ENCODE data around the gene TFCP2L1.
"Not testable (repeated sequence)": the region's sequence is repeated elsewhere in the genome, so short reads cannot be mapped to it uniquely, and the experiment has no call there.

TFCP2L1 gene

DNA sequence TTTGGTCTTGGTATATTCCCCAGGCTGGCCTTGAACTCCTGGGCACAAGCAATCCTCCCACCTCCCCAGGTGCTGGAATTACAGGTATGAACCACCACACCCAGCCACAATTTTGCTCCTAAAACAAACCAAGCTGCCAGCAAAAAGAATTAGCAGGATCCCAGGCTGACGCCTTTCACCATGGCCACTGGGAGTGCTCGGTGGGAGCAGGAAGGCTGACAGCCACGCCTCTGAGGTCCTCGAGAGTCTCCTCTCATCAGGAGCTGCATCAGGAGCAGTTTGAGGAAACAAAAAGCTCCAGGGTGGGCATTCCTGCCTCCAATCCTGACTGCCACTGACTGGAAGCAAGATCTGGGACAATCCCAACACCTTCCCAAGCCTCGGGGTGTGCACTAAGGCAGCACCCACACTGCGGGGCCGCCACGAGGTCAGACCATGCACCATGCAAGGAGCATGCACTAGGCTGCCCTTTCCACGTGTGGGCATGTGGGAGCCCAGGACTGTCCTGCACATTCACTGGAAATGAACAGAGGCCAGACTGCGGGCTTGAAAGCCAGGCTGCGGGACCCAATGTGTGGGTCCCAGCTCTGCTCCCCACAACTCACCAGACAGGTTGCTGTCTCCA lies 51.4 kb downstream of the TFCP2L1 start:
- TF ChIP-seq, protein P1, sequence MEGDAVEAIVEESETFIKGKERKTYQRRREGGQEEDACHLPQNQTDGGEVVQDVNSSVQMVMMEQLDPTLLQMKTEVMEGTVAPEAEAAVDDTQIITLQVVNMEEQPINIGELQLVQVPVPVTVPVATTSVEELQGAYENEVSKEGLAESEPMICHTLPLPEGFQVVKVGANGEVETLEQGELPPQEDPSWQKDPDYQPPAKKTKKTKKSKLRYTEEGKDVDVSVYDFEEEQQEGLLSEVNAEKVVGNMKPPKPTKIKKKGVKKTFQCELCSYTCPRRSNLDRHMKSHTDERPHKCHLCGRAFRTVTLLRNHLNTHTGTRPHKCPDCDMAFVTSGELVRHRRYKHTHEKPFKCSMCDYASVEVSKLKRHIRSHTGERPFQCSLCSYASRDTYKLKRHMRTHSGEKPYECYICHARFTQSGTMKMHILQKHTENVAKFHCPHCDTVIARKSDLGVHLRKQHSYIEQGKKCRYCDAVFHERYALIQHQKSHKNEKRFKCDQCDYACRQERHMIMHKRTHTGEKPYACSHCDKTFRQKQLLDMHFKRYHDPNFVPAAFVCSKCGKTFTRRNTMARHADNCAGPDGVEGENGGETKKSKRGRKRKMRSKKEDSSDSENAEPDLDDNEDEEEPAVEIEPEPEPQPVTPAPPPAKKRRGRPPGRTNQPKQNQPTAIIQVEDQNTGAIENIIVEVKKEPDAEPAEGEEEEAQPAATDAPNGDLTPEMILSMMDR (IDR thresholded peaks at IDR 0.05; ENCODE audit: insufficient read depth, low read length, missing control alignments): no peak
- ChIA-PET POLR2A (no interaction called here), CTCF (no interaction called here)
- H3K4me3 ChIP-seq (ENCODE audit: low read depth, low read length): no peak overlapping the region
- no peak for DNase-seq (ENCODE audit: low read depth, low spot score)

GRCh38 chr2:121232626-121233265 lies 52.3 kb downstream of the TFCP2L1 start:
- TF ChIP-seq, protein P1 (IDR thresholded peaks at IDR 0.05; ENCODE audit: insufficient read depth, low read length, missing control alignments): no peak
- CTCF ChIA-PET: no interaction called here
- H3K4me3 ChIP-seq (ENCODE audit: low read depth, low read length): no peak overlapping the region
- no peak for DNase-seq (ENCODE audit: low read depth, low spot score)
- POLR2A ChIA-PET: no interaction called here

DNA sequence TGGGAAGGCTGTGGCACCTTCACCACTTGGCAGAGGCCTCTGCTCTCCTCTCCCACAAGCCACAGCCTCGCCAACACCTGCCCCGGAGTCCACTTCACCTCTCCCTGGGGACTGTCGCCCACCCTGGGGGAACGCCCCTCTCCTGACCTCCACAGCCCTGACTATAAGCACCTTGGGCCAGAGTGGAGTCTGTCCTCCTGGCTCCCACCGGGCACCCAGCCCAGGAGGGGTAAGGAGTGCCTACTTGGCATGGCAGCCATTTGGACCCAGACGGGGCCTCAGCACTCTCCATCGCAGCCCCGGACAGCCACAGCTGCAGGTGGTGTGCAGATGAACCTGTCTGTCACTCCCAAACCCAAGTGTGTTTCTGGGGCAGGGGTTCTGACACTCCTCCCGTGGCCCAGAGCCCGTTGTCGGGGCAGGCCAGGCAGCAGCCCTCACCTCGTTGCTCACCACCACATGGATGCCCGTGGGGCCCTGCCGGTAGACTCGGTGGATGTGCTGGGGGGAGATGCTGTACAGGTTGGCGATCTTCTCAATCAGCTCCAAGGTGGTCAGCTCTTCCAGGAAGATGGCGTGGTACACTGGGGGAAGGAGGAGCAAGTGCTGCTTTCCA lies 53.5 kb downstream of the TFCP2L1 start:
- TF ChIP-seq, protein P1 (IDR thresholded peaks at IDR 0.05; ENCODE audit: insufficient read depth, low read length, missing control alignments): no peak
- POLR2A ChIA-PET: no interaction called here
- CTCF ChIA-PET: no interaction called here
- no peak for DNase-seq (ENCODE audit: low read depth, low spot score)
- no peak overlapping the region for H3K4me3 ChIP-seq (ENCODE audit: low read depth, low read length)

GRCh38 chr2:121228521-121228920 lies 56.5 kb downstream of the TFCP2L1 start:
- DNase-seq (ENCODE audit: low read depth, low spot score): no peak
- CTCF ChIA-PET: no interaction called here

GRCh38 chr2:121227381-121228144 lies 57.4 kb downstream of the TFCP2L1 start:
- POLR2A ChIA-PET; H3K4me3 ChIP-seq (ENCODE audit: low read depth, low read length); DNase-seq (ENCODE audit: low read depth, low spot score); CTCF ChIA-PET: not testable (repeated sequence)

More at GRCh38 chr2:121228521-121228920, 56.5 kb downstream of the TFCP2L1 start:
- TF ChIP-seq, protein P1 (IDR thresholded peaks at IDR 0.05; ENCODE audit: insufficient read depth, low read length, missing control alignments): no peak
- POLR2A ChIA-PET: no interaction called here
- H3K4me3 ChIP-seq (ENCODE audit: low read depth, low read length): no peak overlapping the region

GRCh38 chr2:121225681-121226080 lies 59.3 kb downstream of the TFCP2L1 start:
- POLR2A ChIA-PET; CTCF ChIA-PET; DNase-seq (ENCODE audit: low read depth, low spot score); H3K4me3 ChIP-seq (ENCODE audit: low read depth, low read length): not testable (repeated sequence)

DNA sequence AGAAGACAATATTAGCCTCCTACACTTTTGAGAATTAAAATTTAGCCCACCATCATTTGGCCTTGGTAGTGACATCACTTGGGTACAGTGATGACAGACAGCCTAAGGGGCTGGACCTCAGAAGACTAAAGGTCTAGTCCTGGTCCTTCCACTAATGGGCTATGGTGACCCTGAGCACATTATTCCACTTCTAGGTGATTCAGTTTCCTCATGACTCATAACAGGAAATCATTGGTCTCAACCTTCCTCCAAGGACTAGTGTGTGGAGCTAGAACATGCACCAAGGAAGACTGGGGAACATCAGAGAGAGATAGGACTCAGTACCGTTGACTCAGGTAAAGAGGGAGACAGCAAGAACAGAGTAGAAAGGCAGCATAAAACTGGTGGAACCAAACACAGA lies 64.0 kb downstream of the TFCP2L1 start:
- no peak overlapping the region for H3K4me3 ChIP-seq (ENCODE audit: low read depth, low read length)
- no peak for DNase-seq (ENCODE audit: low read depth, low spot score)
- TF ChIP-seq, protein P1 (IDR thresholded peaks at IDR 0.05; ENCODE audit: insufficient read depth, low read length, missing control alignments): no peak
- CTCF ChIA-PET: no interaction called here
- POLR2A ChIA-PET: no interaction called here

All from AG04449 (cell line).